K562 (cell line): Measurements from ENCODE around the gene TMEM19. TPM values are rescaled to one million over a fixed set of nuclear protein-coding genes. Genes with fewer than 3 reads are reported as not detected.

Experiments
- ARID4B ChIP-seq: sonication (generic); formaldehyde crosslinking; IDR thresholded peaks from 2 replicates; pipeline ENCODE4 v1.8.0; 2022; ENCODE audit warnings: mild to moderate bottlenecking, missing genetic modification reagents
- ATF1 ChIP-seq, 2 experiments: fragments of 450-650 bp in 1 of 2; IDR thresholded peaks; 2 replicates each; pipeline ENCODE4 v1.6.1; 2016; ENCODE audit warnings: missing compliant biosample characterization in 1 of 2, missing genetic modification characterization in 1 of 2
- ELF4 ChIP-seq: fragments of 450-650 bp; formaldehyde crosslinking; IDR thresholded peaks from 2 replicates; pipeline ENCODE4 v1.4.0; 2022; ENCODE audit warnings: missing genetic modification characterization
- HMGXB4 ChIP-seq: sonication (generic); formaldehyde crosslinking; IDR thresholded peaks from 2 replicates; pipeline ENCODE4 v1.8.1; 2023; ENCODE audit warnings: mild to moderate bottlenecking, missing genetic modification reagents
- KDM5B ChIP-seq: fragments of 200-600 bp; sonication (generic); IDR thresholded peaks from 2 replicates; pipeline ENCODE4 v1.6.1; 2012; ENCODE audit warnings: low read depth, mild to moderate bottlenecking, moderate library complexity, low read length, control low read depth, inconsistent platforms; ENCODE audit not compliant: insufficient replicate concordance
- RBM17 ChIP-seq: fragments of 200-400 bp; formaldehyde crosslinking; IDR thresholded peaks from 2 replicates; pipeline ENCODE4 v1.6.1; 2017; ENCODE audit warnings: low read depth, mild to moderate bottlenecking, low read length, borderline replicate concordance
- RBM22 ChIP-seq: fragments of 200-400 bp; formaldehyde crosslinking; IDR thresholded peaks from 2 replicates; pipeline ENCODE4 v1.6.1; 2018; ENCODE audit warnings: low read length, low read depth; ENCODE audit not compliant: poor library complexity, severe bottlenecking
- SMAD2 ChIP-seq: fragments of 150-350 bp; IDR thresholded peaks from 2 replicates; pipeline ENCODE4 v1.6.1; 2014; ENCODE audit warnings: low read depth, mild to moderate bottlenecking, low read length
- STAT5B ChIP-seq: fragments of 250-450 bp; sonication (Bioruptor Pico); IDR thresholded peaks from 2 replicates; pipeline ENCODE4 v1.8.0; 2021; ENCODE audit warnings: mild to moderate bottlenecking, inconsistent platforms
- STAT6 ChIP-seq: sonication (generic); formaldehyde crosslinking; IDR thresholded peaks from 2 replicates; pipeline ENCODE4 v1.8.1; 2023; ENCODE audit warnings: mild to moderate bottlenecking, missing genetic modification reagents
- ZFP30 ChIP-seq: fragments of 250-450 bp; sonication (Bioruptor Pico); IDR thresholded peaks from 2 replicates; pipeline ENCODE4 v1.8.0; 2022; ENCODE audit warnings: moderate library complexity, mild to moderate bottlenecking, inconsistent platforms, borderline replicate concordance
- ZNF3 ChIP-seq: fragments of 250-450 bp; sonication (Bioruptor Pico); IDR thresholded peaks from 2 replicates; pipeline ENCODE4 v1.5.0; 2021; ENCODE audit warnings: mild to moderate bottlenecking, moderate library complexity
- ZNF354B ChIP-seq: fragments of 250-450 bp; sonication (Bioruptor Pico); IDR thresholded peaks from 2 replicates; pipeline ENCODE4 v1.4.0; 2020
- polyA plus RNA-seq, 8 experiments: library from polyadenylated mRNA; depleted of rRNA in 4 of 8; stranded (reverse) in 5 of 8; unstranded in 3 of 8; fragments of >200 nt; fragmentation: Nextera tagmentation in 2 of 8; fragmentation: Illumina TruSeq in 1 of 8; extraction: Ambion mirVana in 2 of 8; extraction: Trizol in 1 of 8; gene quantifications; 2 replicates each; pipeline versions ENCODE4 v1.2.1 to v1.2.3, GENCODE V29; 2011 to 2014; ENCODE audit warnings: inconsistent platforms in 1 of 8, missing spikeins in 1 of 8
- total RNA-seq, 7 experiments: library from RNA; depleted of rRNA in 6 of 7; stranded (reverse); fragments of >200 nt in 6 of 7; fragmentation: Illumina TruSeq in 2 of 7; extraction: Trizol in 2 of 7; gene quantifications; 2 replicates each; pipeline versions ENCODE4 v1.2.1 to v1.2.3, GENCODE V29; 2011 to 2021; ENCODE audit warnings: low replicate concordance in 1 of 7
- TF ChIP-seq, protein P1 (sequence below): fragments of 450-650 bp; IDR thresholded peaks from 2 replicates; pipeline ENCODE4 v1.6.1; 2014; ENCODE audit warnings: low read depth, mild to moderate bottlenecking, moderate library complexity, borderline replicate concordance

TMEM19 gene
- total and polyA plus RNA-seq, 9 of the 15 experiments (the other 6 are each of a cell fraction or from before 2014, with no cell fraction given) = 8.2 to 24.2 (median 17.2) TPM

DNA sequence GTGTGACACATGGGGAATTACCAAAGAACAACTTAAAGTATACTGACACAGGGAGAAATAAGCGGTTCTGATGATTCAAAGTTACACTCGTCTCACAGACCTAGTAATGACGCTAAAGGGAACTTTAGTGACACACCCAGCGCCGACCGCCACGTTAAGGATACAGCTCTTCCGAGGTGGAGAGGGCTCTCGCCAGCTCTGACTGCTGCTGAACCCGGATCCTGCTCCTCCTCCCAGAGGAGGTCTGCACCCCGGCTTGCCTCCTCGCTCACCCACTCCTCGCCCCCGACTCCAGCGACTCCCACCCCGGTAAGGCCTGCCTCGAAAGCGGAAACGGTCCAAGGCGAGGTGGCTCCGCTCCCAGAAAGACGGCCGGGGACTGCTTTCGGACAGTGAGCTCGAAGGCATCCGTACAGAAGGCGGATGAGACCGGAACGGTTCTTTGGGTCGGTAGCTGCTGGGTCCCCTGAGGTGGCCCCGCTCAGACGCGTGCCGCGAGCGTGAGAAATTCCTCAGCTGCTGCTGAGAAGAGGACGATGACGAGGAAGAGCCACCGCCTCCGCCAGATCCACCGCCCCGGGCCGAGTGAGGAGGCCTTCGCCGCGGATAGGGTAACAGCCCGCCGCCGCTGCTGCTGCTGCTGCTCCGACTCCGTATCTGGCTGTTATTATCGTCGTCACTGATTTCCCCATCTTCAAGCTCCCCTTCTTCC is 22.9 kb upstream of the TMEM19 start (continued):
- TF ChIP-seq ARID4B (CRISPR knock-in tag) (peak; percentile 44; the same call in 1 of the 2 replicates), ZNF354B (CRISPR knock-in tag) (no peak), SMAD2 (no peak), STAT6 (CRISPR knock-in tag) (no peak), ELF4 (no peak), ZNF3 (no peak), RBM17 (no peak), ATF1 (CRISPR knock-in tag; IDR thresholded peaks at IDR 0.05) (no peak), ATF1 (tag; IDR thresholded peaks at IDR 0.05) (0 out of 2 replicates have a peak, but pooled peaks have one; percentile 4), KDM5B (no peak), ZFP30 (CRISPR knock-in tag) (no peak), HMGXB4 (CRISPR knock-in tag) (0 out of 2 replicates have a peak, but pooled peaks have one; percentile 1), STAT5B (CRISPR knock-in tag) (no peak), RBM22 (peak; percentile 26)
- TF ChIP-seq, protein P1, sequence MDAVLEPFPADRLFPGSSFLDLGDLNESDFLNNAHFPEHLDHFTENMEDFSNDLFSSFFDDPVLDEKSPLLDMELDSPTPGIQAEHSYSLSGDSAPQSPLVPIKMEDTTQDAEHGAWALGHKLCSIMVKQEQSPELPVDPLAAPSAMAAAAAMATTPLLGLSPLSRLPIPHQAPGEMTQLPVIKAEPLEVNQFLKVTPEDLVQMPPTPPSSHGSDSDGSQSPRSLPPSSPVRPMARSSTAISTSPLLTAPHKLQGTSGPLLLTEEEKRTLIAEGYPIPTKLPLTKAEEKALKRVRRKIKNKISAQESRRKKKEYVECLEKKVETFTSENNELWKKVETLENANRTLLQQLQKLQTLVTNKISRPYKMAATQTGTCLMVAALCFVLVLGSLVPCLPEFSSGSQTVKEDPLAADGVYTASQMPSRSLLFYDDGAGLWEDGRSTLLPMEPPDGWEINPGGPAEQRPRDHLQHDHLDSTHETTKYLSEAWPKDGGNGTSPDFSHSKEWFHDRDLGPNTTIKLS = peak; percentile 61; the same call in 1 of the 2 replicates
